HEK293T (cell line): ENCODE data around the gene RAPGEF1.

Experiments used
- CTCF ChIA-PET: fragments of 350-600 bp; formaldehyde crosslinking; extraction: SDS; loops from one replicate; lab custom pipeline; 2021; ENCODE audit warnings: antibody characterized with exemption, inconsistent platforms; lab: Yijun Ruan, JAX
- POLR2A ChIA-PET: fragments of 350-600 bp; formaldehyde crosslinking; extraction: SDS; loops from one replicate; lab custom pipeline; 2020; ENCODE audit warnings: antibody characterized with exemption, inconsistent platforms; lab: Yijun Ruan, JAX
- DNase-seq: peaks from one replicate; pipeline ENCODE4 v3.0.0; 2012; ENCODE audit warnings: mixed read lengths; ENCODE audit errors: extremely low spot score
- ARNT ChIP-seq: fragments of 450-650 bp; IDR thresholded peaks from 2 replicates; pipeline ENCODE4 v1.6.1; 2017; ENCODE audit warnings: mild to moderate bottlenecking
- BHLHE40 ChIP-seq: fragments of 450-650 bp; IDR thresholded peaks from 2 replicates; pipeline ENCODE4 v1.6.1; 2016; ENCODE audit warnings: mild to moderate bottlenecking, moderate library complexity, borderline replicate concordance
- CTBP1 ChIP-seq: fragments of 450-650 bp; IDR thresholded peaks from 2 replicates; pipeline ENCODE4 v1.6.1; 2016; ENCODE audit warnings: borderline replicate concordance
- ELF4 ChIP-seq: fragments of 450-650 bp; IDR thresholded peaks from 2 replicates; pipeline ENCODE4 v1.6.1; 2017; ENCODE audit warnings: antibody characterized with exemption
- FOXA1 ChIP-seq: fragments of 450-650 bp; IDR thresholded peaks from 2 replicates; pipeline ENCODE4 v1.6.1; 2016; ENCODE audit warnings: mild to moderate bottlenecking
- FOXK2 ChIP-seq: fragments of 450-650 bp; IDR thresholded peaks from 2 replicates; pipeline ENCODE4 v1.6.1; 2016; ENCODE audit warnings: mild to moderate bottlenecking
- FOXM1 ChIP-seq: fragments of 450-650 bp; IDR thresholded peaks from 2 replicates; pipeline ENCODE4 v1.6.1; 2017; ENCODE audit warnings: mild to moderate bottlenecking, borderline replicate concordance
- HDGF ChIP-seq: fragments of 450-650 bp; IDR thresholded peaks from 2 replicates; pipeline ENCODE4 v1.6.1; 2017; ENCODE audit warnings: antibody characterized with exemption, borderline replicate concordance
- L3MBTL2 ChIP-seq: fragments of 450-650 bp; conservative IDR thresholded peaks from 2 replicates; pipeline ENCODE4 v1.6.1; 2016; ENCODE audit warnings: mild to moderate bottlenecking
- LEF1 ChIP-seq: fragments of 450-650 bp; IDR thresholded peaks from 2 replicates; pipeline ENCODE4 v1.6.1; 2017; ENCODE audit warnings: mild to moderate bottlenecking, borderline replicate concordance
- NFRKB ChIP-seq: fragments of 450-650 bp; IDR thresholded peaks from 2 replicates; pipeline ENCODE4 v1.6.1; 2016; ENCODE audit warnings: mild to moderate bottlenecking, moderate library complexity
- SP1 ChIP-seq: fragments of 450-650 bp; IDR thresholded peaks from 2 replicates; pipeline ENCODE4 v1.6.1; 2017
- SUZ12 ChIP-seq: fragments of 450-650 bp; IDR thresholded peaks from 2 replicates; pipeline ENCODE4 v1.6.1; 2016; ENCODE audit warnings: mild to moderate bottlenecking
- TARDBP ChIP-seq: fragments of 450-650 bp; IDR thresholded peaks from 2 replicates; pipeline ENCODE4 v1.6.1; 2016
- ZNF384 ChIP-seq: fragments of 450-650 bp; IDR thresholded peaks from 2 replicates; pipeline ENCODE4 v1.6.1; 2016
- TF ChIP-seq, protein P1 (sequence below): fragments of 450-650 bp; IDR thresholded peaks from 2 replicates; pipeline ENCODE4 v1.6.1; 2016

Gene RAPGEF1

DNA sequence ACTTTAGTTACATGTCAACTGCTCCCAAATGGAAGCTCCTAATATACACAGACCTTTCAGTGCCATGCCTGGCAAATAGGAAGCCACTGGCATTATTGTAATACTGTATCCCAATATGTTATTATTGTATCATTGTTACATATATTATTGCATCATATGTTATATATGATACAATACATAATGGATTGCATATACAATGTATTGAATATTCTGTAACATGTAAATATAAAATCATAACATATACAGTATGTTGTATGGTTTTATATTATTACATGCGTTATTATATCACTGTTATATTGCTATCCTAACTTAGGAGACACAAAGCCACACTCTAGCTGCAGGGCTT is 38.5 kb downstream of the RAPGEF1 start:
- no peak for TF ChIP-seq LEF1
- no peak for TF ChIP-seq BHLHE40
- ChIA-PET POLR2A (no interaction called here), CTCF (no interaction called here)
- no peak for DNase-seq

DNA sequence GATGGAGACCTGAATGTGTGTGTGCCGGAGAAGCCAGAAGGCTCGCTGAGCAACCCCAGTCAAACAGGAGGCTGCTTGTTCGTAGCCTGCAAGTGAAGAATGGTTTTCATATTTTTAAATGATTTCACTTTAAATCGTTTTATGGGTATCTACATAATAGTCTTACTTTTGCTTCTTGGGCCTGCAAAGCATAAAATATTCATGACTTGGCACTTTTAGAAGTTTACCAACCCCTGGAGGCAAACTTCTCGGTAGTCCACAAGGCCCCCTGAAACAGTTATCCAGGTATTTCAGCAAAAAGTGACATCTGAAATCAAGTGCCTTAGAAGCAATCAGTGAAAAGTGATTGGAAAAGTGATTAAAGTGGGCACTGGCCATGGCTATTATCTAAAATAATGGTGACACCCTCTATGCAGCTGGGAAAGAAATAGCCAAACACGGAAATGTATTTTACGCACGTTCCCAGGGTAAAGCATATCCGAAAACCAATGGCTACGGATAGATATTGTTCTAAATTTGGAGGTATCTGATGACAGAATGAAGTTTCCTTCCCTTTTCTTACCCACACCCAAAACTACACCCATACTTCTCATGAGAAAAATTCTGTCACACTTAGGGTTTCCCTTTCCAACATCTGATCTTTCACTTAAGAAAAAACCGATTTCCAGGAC is 39.0 kb downstream of the RAPGEF1 start:
- ChIA-PET POLR2A (no interaction called here), CTCF (no interaction called here)
- DNase-seq, result no peak
- TF ChIP-seq ARNT (no peak), NFRKB (no peak), FOXA1 (no peak), SP1 (no peak), FOXK2 (no peak), HDGF (no peak), BHLHE40 (no peak), L3MBTL2 (no peak), LEF1 (no peak), SUZ12 (no peak), ZNF384 (no peak), TARDBP (no peak), CTBP1 (no peak), ELF4 (no peak), FOXM1 (no peak)
- TF ChIP-seq, protein P1, sequence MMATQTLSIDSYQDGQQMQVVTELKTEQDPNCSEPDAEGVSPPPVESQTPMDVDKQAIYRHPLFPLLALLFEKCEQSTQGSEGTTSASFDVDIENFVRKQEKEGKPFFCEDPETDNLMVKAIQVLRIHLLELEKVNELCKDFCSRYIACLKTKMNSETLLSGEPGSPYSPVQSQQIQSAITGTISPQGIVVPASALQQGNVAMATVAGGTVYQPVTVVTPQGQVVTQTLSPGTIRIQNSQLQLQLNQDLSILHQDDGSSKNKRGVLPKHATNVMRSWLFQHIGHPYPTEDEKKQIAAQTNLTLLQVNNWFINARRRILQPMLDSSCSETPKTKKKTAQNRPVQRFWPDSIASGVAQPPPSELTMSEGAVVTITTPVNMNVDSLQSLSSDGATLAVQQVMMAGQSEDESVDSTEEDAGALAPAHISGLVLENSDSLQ, result no peak

DNA sequence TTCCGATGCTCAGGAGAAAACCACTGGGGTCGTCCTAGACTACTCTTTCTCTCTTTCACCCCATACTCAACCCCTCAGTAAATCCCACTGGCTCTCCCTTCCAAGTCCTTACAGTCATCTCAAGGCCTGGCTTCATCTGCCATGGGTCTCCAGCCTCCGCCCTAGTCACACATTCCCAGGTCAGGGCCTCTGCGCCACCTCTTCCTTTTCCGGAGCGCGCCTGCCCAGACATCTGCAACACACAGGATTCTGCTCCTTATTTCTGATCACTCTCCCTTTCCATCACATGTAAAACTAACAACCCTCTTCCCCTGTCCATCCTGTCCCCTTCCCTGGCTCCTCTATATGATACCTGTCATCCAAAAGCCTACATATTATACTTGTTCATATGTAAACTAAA is 39.8 kb downstream of the RAPGEF1 start:
- no peak for TF ChIP-seq SP1
- TF ChIP-seq L3MBTL2, result no peak
- no peak for TF ChIP-seq FOXM1
- TF ChIP-seq CTBP1, result no peak
- no peak for TF ChIP-seq FOXA1
- no peak for TF ChIP-seq BHLHE40
- no peak for TF ChIP-seq LEF1
- no peak for TF ChIP-seq HDGF
- no peak for TF ChIP-seq ZNF384
- TF ChIP-seq TARDBP, result no peak
- POLR2A ChIA-PET, result no interaction called here
- DNase-seq, result no peak
- CTCF ChIA-PET, result no interaction called here

DNA sequence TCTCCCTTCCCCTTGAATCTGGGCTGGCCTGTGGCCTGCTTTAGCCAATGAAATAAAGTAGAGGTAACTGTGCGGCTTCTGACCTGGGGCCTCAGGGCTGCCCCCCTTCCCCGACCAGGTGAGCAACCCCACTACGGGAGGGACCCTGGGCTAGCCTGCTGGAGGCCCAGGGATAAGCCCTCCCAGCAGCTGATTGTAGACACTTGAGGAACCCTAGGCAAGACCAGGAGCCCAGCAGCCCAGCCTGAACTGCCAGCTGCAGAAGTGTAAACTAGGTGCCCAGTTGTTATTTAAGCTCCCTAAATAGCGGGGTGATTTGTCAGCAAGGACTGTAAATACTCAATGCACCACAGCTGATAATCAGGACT is 41.3 kb downstream of the RAPGEF1 start:
- TF ChIP-seq ZNF384, result no peak
- TF ChIP-seq L3MBTL2, result no peak
- TF ChIP-seq CTBP1, result no peak
- TF ChIP-seq ELF4, result no peak
- POLR2A ChIA-PET, result interaction anchor here (0.8 kb wide), 1 partner anchor 20 kb away, joined by 3 read pairs; no protein-coding TSS in a partner anchor
- DNase-seq, result no peak
- CTCF ChIA-PET, result interaction anchor here (1.1 kb wide), 1 partner anchor 22 kb away, joined by 3 read pairs; no protein-coding TSS in a partner anchor

DNA sequence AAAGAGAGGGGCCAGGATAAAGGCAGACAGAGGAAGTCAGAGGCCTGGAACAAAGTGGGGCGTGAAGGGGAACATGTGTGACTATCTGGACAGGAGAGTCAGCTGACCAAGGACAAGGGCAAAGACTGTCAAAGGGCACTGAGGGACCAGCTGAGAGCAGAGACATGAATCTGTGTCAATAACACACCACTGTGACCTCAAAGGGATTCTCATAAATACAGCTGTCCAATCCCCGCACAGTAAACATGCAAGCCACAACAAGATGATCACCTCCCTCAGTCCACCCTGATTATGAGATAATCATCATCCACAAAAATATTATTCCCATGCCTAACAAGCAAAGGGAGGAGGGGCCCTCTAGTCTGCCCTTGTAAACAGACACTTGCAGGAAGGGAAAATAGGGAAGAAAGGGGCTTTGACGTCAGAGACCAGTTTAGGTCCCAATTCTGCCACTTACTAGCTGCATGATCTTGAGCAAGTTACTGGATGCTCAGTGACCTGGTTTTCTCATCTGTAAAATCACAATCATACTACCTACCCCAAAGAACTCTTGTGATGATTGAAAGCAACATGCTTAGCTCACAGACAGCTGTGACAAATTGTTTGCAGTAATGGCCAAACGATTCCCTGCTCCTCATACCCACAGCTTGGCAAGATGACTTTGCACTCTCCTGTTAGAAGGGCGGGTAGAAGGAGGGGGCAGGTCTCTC is 41.8 kb downstream of the RAPGEF1 start:
- TF ChIP-seq ARNT, result no peak
- TF ChIP-seq BHLHE40, result no peak
- TF ChIP-seq FOXA1, result no peak
- TF ChIP-seq, protein P1, result no peak
- TF ChIP-seq ZNF384, result no peak
- no peak for TF ChIP-seq SUZ12
- no peak for TF ChIP-seq CTBP1
- no peak for TF ChIP-seq SP1
- no peak for TF ChIP-seq L3MBTL2
- no peak for TF ChIP-seq NFRKB
- TF ChIP-seq FOXK2, result no peak
- TF ChIP-seq HDGF, result no peak
- TF ChIP-seq LEF1, result no peak
- TF ChIP-seq TARDBP, result no peak
- no peak for TF ChIP-seq FOXM1
- no peak for TF ChIP-seq ELF4
- ChIA-PET POLR2A (interaction anchor here (0.8 to 1.3 kb wide), 2 partner anchors 19 to 41 kb away, joined by 3 to 4 read pairs; no protein-coding TSS in a partner anchor), CTCF (interaction anchor here (1.1 to 2.6 kb wide), 2 partner anchors 19 to 21 kb away, joined by 3 to 7 read pairs; no protein-coding TSS in a partner anchor)
- no peak for DNase-seq

DNA sequence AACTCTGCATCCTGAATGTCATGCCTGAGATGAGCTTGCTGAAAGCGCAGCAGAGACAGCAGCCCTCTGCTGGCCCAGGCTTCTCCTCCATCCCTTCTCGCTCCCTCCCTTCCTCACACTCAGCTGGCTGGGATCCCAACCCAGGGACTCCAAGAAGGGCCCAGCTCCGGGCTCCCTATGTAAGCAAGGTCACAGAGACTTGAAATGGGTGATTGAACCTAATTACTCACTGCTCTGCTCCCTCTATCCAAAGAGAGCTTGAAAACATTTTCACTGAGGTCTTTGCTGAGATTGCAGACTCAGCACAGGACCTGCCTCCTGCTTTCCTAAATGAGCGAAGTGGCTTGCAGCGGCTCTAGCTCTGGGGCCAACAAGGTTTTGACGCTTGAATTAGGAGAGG is 42.8 kb downstream of the RAPGEF1 start:
- DNase-seq, result no peak
- no peak for TF ChIP-seq CTBP1
- TF ChIP-seq SUZ12, result no peak
- TF ChIP-seq ZNF384, result no peak
- TF ChIP-seq FOXK2, result no peak
- no peak for TF ChIP-seq SP1
- TF ChIP-seq BHLHE40, result no peak
- no peak for TF ChIP-seq TARDBP
- no peak for TF ChIP-seq FOXM1
- TF ChIP-seq LEF1, result no peak
- TF ChIP-seq ELF4, result no peak
- TF ChIP-seq, protein P1, result no peak
- TF ChIP-seq FOXA1, result no peak
- TF ChIP-seq ARNT, result no peak
- TF ChIP-seq HDGF, result no peak
- TF ChIP-seq L3MBTL2, result no peak
- TF ChIP-seq NFRKB, result no peak
- ChIA-PET CTCF (interaction anchor here (1.3 to 2.6 kb wide), 2 partner anchors 18 to 22 kb away, joined by 4 to 7 read pairs; no protein-coding TSS in a partner anchor), POLR2A (interaction anchor here (0.8 to 1.3 kb wide), 2 partner anchors 19 to 42 kb away, joined by 3 to 4 read pairs; no protein-coding TSS in a partner anchor)
